HG03442 (cell line): ENCODE measurements around the gene FLYWCH2.

ENCODE experiments used
- ATAC-seq: cut with Tn5 transposase; IDR thresholded peaks from one replicate; pipeline ENCODE4 v1.9.1; 2021; ENCODE audit warnings: mild to moderate bottlenecking, moderate library complexity; ENCODE audit not compliant: unreplicated experiment

Gene FLYWCH2

GRCh38 chr16:2882650-2883457 is at the start of gene FLYWCH2:
Gene FLYWCH2, plus strand, starts transcription at chr16:2883215. Its CDS starts 13,235 bp downstream, at chr16:2896450.
- peak; percentile 84 for ATAC-seq

GRCh38 chr16:2833776-2834175 is 49.2 kb upstream of the FLYWCH2 start:
- no peak for ATAC-seq

GRCh38 chr16:2834968-2835367 is 48.0 kb upstream of the FLYWCH2 start:
- ATAC-seq: no peak

- ATAC-seq: no peak
Observed at GRCh38 chr16:2835638-2836493, 47.1 kb upstream of the FLYWCH2 start.

- ATAC-seq: no peak
Observed at GRCh38 chr16:2836646-2837508, 46.1 kb upstream of the FLYWCH2 start.

GRCh38 chr16:2838928-2839327 is 44.1 kb upstream of the FLYWCH2 start:
- ATAC-seq: no peak

- no peak for ATAC-seq
Observed at GRCh38 chr16:2839650-2840450, 43.2 kb upstream of the FLYWCH2 start.

- ATAC-seq: no peak
Observed at GRCh38 chr16:2840914-2841313, 42.1 kb upstream of the FLYWCH2 start.

- no peak for ATAC-seq
Observed at GRCh38 chr16:2841606-2842339, 41.2 kb upstream of the FLYWCH2 start.

GRCh38 chr16:2842340-2843000 is 40.5 kb upstream of the FLYWCH2 start:
- no peak for ATAC-seq

GRCh38 chr16:2843526-2843925 is 39.5 kb upstream of the FLYWCH2 start:
- no peak for ATAC-seq

GRCh38 chr16:2845116-2845515 is 37.9 kb upstream of the FLYWCH2 start:
- no peak for ATAC-seq

GRCh38 chr16:2846511-2847310 is 36.3 kb upstream of the FLYWCH2 start:
- ATAC-seq: no peak

- ATAC-seq: no peak
Observed at GRCh38 chr16:2848933-2849725, 33.9 kb upstream of the FLYWCH2 start.

GRCh38 chr16:2852003-2852730 is 30.8 kb upstream of the FLYWCH2 start:
- no peak for ATAC-seq

- no peak for ATAC-seq
Observed at GRCh38 chr16:2852731-2853507, 30.1 kb upstream of the FLYWCH2 start.
